ENCODE data around the gene CDH8. TPM values are rescaled to one million over a fixed set of nuclear protein-coding genes. Genes with fewer than 3 reads are reported as not detected.

CDH8 gene
- total RNA-seq, 1 donor, result not detected

- TF ChIP-seq CTCF (IDR thresholded peaks at IDR 0.05; ENCODE audit: insufficient read depth, low read depth, low read length), result no peak
- H3K4me3 ChIP-seq (ENCODE audit: low read depth, low read length), result no peak overlapping the region
- no peak for DNase-seq (ENCODE audit: low read depth)
Observed at GRCh38 chr16:61987474-61988012, 48.7 kb downstream of the CDH8 start.

GRCh38 chr16:61969077-61969382 lies 67.2 kb downstream of the CDH8 start:
- H3K4me3 ChIP-seq (ENCODE audit: low read depth, low read length), result no peak overlapping the region
- TF ChIP-seq CTCF (IDR thresholded peaks at IDR 0.05; ENCODE audit: insufficient read depth, low read depth, low read length), result no peak
- DNase-seq (ENCODE audit: low read depth), result no peak

- TF ChIP-seq CTCF (IDR thresholded peaks at IDR 0.05; ENCODE audit: insufficient read depth, low read depth, low read length), result no peak
- no peak overlapping the region for H3K4me3 ChIP-seq (ENCODE audit: low read depth, low read length)
- DNase-seq (ENCODE audit: low read depth), result no peak
Observed at GRCh38 chr16:61968242-61969076, 67.8 kb downstream of the CDH8 start.

GRCh38 chr16:61957075-61957855 lies 79.0 kb downstream of the CDH8 start:
- no peak overlapping the region for H3K4me3 ChIP-seq (ENCODE audit: low read depth, low read length)
- TF ChIP-seq CTCF (IDR thresholded peaks at IDR 0.05; ENCODE audit: insufficient read depth, low read depth, low read length), result no peak
- no peak for DNase-seq (ENCODE audit: low read depth)

- TF ChIP-seq CTCF (IDR thresholded peaks at IDR 0.05; ENCODE audit: insufficient read depth, low read depth, low read length), result no peak
- H3K4me3 ChIP-seq (ENCODE audit: low read depth, low read length), result no peak overlapping the region
- DNase-seq (ENCODE audit: low read depth), result no peak
Observed at GRCh38 chr16:61952841-61953240, 83.4 kb downstream of the CDH8 start.

- no peak for TF ChIP-seq CTCF (IDR thresholded peaks at IDR 0.05; ENCODE audit: insufficient read depth, low read depth, low read length)
- no peak overlapping the region for H3K4me3 ChIP-seq (ENCODE audit: low read depth, low read length)
- DNase-seq (ENCODE audit: low read depth), result no peak
Observed at GRCh38 chr16:61948414-61948813, 87.8 kb downstream of the CDH8 start.

All from fibroblast of villous mesenchyme (primary cell).